Upper lobe of left lung (tissue), 4 donors: ENCODE results near the gene RPRML.
"Not testable (repeated sequence)": the region's sequence is repeated elsewhere in the genome, so short reads cannot be mapped to it uniquely, and the experiment has no call there.

ENCODE experiments used
- CTCF ChIP-seq, 6 experiments: fragments of 450-650 bp in 4 of 6; fragments of 200-600 bp in 2 of 6; sonication (generic) in 2 of 6; IDR thresholded peaks; one replicate each; pipeline ENCODE4 v1.5.1; 2016 to 2019; ENCODE audit warnings: antibody characterized with exemption in 6 of 6
- EP300 ChIP-seq, 4 donors: sonication (generic); formaldehyde crosslinking; IDR thresholded peaks; one replicate each; pipeline ENCODE4 v1.5.1; 2017; ENCODE audit warnings: antibody characterized with exemption in 4 of 4, control low read depth in 2 of 4
- POLR2A ChIP-seq, 4 donors: fragments of 450-650 bp; IDR thresholded peaks; one replicate each; pipeline ENCODE4 v1.5.1; 2016 to 2017; ENCODE audit warnings: antibody characterized with exemption in 4 of 4, mild to moderate bottlenecking in 2 of 4
- POLR2AphosphoS5 ChIP-seq, 2 donors: sonication (generic); formaldehyde crosslinking; IDR thresholded peaks; one replicate each; pipeline ENCODE4 v1.5.1; 2017; ENCODE audit warnings: antibody characterized with exemption in 2 of 2

GRCh38 chr17:47016966-47017365, 37.9 kb upstream of the RPRML start:
- TF ChIP-seq POLR2A, CTCF, POLR2AphosphoS5, EP300 (IDR thresholded peaks at IDR 0.05): not testable (repeated sequence)
